ENCODE results near the gene TM4SF5. TPM values are rescaled to one million over a fixed set of nuclear protein-coding genes. Genes with fewer than 3 reads are reported as not detected.
A peak's percentile ranks its signal among the peaks of the same experiment; 100 is the strongest.
"Not testable (repeated sequence)": the region's sequence is repeated elsewhere in the genome, so short reads cannot be mapped to it uniquely, and the experiment has no call there.

Gene TM4SF5
- total RNA-seq, 1 experiment from 2014 or later: not detected

DNA sequence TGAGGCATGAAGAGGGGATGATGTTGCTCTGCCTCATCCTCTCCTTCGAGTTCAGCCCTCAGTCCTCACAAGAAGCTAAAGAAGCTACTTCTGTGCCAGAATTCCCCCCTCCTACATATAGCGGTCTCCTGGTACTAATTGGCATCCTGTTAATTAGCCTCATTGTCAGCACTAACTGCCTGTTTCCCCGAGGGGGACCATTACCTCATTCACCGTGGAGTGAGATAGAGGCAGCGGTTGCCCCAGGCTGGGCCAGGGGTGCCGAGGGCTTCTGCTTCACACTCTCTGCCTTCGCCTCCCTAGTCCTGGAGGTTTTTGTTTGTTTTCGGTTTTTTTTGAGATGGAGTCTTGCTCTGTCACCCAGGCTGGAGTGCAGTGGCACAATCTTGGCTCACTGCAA is 55.7 kb downstream of the TM4SF5 start:
- CTCF ChIA-PET: interaction anchor here (0.5 kb wide), 1 partner anchor 28 kb away, joined by 3 read pairs; no protein-coding TSS in a partner anchor
- no peaks in the 10 kb centered on the region for H3K27me3 Mint-ChIP-seq (ENCODE audit: low read depth)
- no peak for DNase-seq (ENCODE audit: low spot score)
- H3K36me3 Mint-ChIP-seq: no peaks in the 10 kb centered on the region
- POLR2A ChIA-PET: no interaction called here
- H3K27ac Mint-ChIP-seq: no peak overlapping the region
- H3K4me1 Mint-ChIP-seq: no peaks in the 10 kb centered on the region
- no peak for ATAC-seq
- TF ChIP-seq JAZF1 (CRISPR knock-in tag; IDR thresholded peaks at IDR 0.05) (no peak), ETV6 (CRISPR knock-in tag; IDR thresholded peaks at IDR 0.05) (no peak), SP1 (CRISPR knock-in tag; conservative IDR thresholded peaks at IDR 0.05) (no peak), MXD4 (CRISPR knock-in tag; IDR thresholded peaks at IDR 0.05; ENCODE audit: borderline replicate concordance) (no peak), ZNF138 (CRISPR knock-in tag; conservative IDR thresholded peaks at IDR 0.05) (no peak), GTF2I (CRISPR knock-in tag; conservative IDR thresholded peaks at IDR 0.05) (no peak), FOXK1 (CRISPR knock-in tag; IDR thresholded peaks at IDR 0.05) (no peak), TEAD4 (CRISPR knock-in tag; IDR thresholded peaks at IDR 0.05) (no peak), ZNF396 (CRISPR knock-in tag; IDR thresholded peaks at IDR 0.05; ENCODE audit: borderline replicate concordance) (no peak), CBFB (CRISPR knock-in tag; IDR thresholded peaks at IDR 0.05; ENCODE audit: low read depth) (no peak), PRRX2 (CRISPR knock-in tag; IDR thresholded peaks at IDR 0.05) (no peak), TEAD1 (CRISPR knock-in tag; IDR thresholded peaks at IDR 0.05) (no peak)
- TF ChIP-seq, protein P1, sequence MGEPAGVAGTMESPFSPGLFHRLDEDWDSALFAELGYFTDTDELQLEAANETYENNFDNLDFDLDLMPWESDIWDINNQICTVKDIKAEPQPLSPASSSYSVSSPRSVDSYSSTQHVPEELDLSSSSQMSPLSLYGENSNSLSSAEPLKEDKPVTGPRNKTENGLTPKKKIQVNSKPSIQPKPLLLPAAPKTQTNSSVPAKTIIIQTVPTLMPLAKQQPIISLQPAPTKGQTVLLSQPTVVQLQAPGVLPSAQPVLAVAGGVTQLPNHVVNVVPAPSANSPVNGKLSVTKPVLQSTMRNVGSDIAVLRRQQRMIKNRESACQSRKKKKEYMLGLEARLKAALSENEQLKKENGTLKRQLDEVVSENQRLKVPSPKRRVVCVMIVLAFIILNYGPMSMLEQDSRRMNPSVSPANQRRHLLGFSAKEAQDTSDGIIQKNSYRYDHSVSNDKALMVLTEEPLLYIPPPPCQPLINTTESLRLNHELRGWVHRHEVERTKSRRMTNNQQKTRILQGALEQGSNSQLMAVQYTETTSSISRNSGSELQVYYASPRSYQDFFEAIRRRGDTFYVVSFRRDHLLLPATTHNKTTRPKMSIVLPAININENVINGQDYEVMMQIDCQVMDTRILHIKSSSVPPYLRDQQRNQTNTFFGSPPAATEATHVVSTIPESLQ (CRISPR knock-in tag; IDR thresholded peaks at IDR 0.05): no peak
- no peaks in the 10 kb centered on the region for H3K9me3 Mint-ChIP-seq
- H3K4me3 Mint-ChIP-seq: no peak overlapping the region

GRCh38 chr17:4832829-4833177 is 61.1 kb downstream of the TM4SF5 start:
- DNase-seq (ENCODE audit: low spot score); ATAC-seq; POLR2A ChIA-PET; H3K27me3 Mint-ChIP-seq (ENCODE audit: low read depth); H3K9me3 Mint-ChIP-seq; CTCF ChIA-PET; H3K36me3 Mint-ChIP-seq: not testable (repeated sequence)
- peak overlapping the region; percentile 96 for H3K27ac Mint-ChIP-seq
- peaks cover 24% of the 10 kb centered on the region for H3K4me1 Mint-ChIP-seq
- H3K4me3 Mint-ChIP-seq: peak overlapping the region; percentile 82

Other genes with a start within 250 kb of the TM4SF5 start
- 108 to 163 TPM (median 118 TPM) in 3 replicates for gene MYBBP1A, start 216.5 kb upstream of the TM4SF5 start, total RNA-seq (2021)
- gene GGT6, start 211.3 kb upstream of the TM4SF5 start, total RNA-seq (2021): 0.07 to 0.37 TPM (median 0.18 TPM) in 3 replicates
- 2.7 to 3.8 TPM (median 3.8 TPM) in 3 replicates for gene SMTNL2, start 187.4 kb upstream of the TM4SF5 start, total RNA-seq (2021)
- gene ALOX15, start 130.2 kb upstream of the TM4SF5 start, total RNA-seq (2021): 0.32 to 0.82 TPM (median 0.50 TPM) in 3 replicates
- 177 to 218 TPM (median 178 TPM) in 3 replicates for gene PELP1, start 67.7 kb upstream of the TM4SF5 start, total RNA-seq (2021)
- gene ARRB2, start 61.3 kb upstream of the TM4SF5 start, total RNA-seq (2021): 79.7 to 87.8 TPM (median 81.0 TPM) in 3 replicates
- gene MED11, start 40.5 kb upstream of the TM4SF5 start, total RNA-seq (2021): 18.6 to 21.3 TPM (median 21.2 TPM) in 3 replicates
- 0.39 to 0.71 TPM (median 0.63 TPM) in 3 replicates for gene ZMYND15, start 32.1 kb upstream of the TM4SF5 start, total RNA-seq (2021)
- 3.2 to 3.8 TPM (median 3.5 TPM) in 3 replicates for gene CXCL16, start 32.0 kb upstream of the TM4SF5 start, total RNA-seq (2021)
- gene VMO1, start 14.5 kb downstream of the TM4SF5 start, total RNA-seq (2021): 1.2 to 2.1 TPM (median 1.7 TPM) in 3 replicates
- gene GLTPD2, start 17.1 kb downstream of the TM4SF5 start, total RNA-seq (2021): 0.41 to 0.44 TPM in 2 of 3 replicates, not detected in the other
- gene PSMB6, start 24.3 kb downstream of the TM4SF5 start, total RNA-seq (2021): 294 to 305 TPM (median 296 TPM) in 3 replicates
- gene PLD2, start 35.3 kb downstream of the TM4SF5 start, total RNA-seq (2021): 51.3 to 64.9 TPM (median 52.1 TPM) in 3 replicates
- 92.1 to 105 TPM (median 96.2 TPM) in 3 replicates for gene MINK1, start 61.5 kb downstream of the TM4SF5 start, total RNA-seq (2021)
- gene C17orf107, start 127.7 kb downstream of the TM4SF5 start, total RNA-seq (2021): 8.2 to 8.7 TPM (median 8.7 TPM) in 3 replicates
- gene CHRNE, start 131.2 kb downstream of the TM4SF5 start, total RNA-seq (2021): 0.64 to 0.78 TPM (median 0.70 TPM) in 3 replicates
- gene GP1BA, start 160.4 kb downstream of the TM4SF5 start, total RNA-seq (2021): not detected in 3 replicates
- 73.7 to 83.3 TPM (median 76.8 TPM) in 3 replicates for gene SLC25A11, start 168.2 kb downstream of the TM4SF5 start, total RNA-seq (2021)
- 121 to 143 TPM (median 122 TPM) in 3 replicates for gene RNF167, start 168.4 kb downstream of the TM4SF5 start, total RNA-seq (2021)
- gene PFN1, start 176.6 kb downstream of the TM4SF5 start, total RNA-seq (2021): 1,289 to 1,315 TPM (median 1,307 TPM) in 3 replicates
- 30.9 to 40.3 TPM (median 37.7 TPM) in 3 replicates for gene ENO3, start 179.2 kb downstream of the TM4SF5 start, total RNA-seq (2021)
- gene SPAG7, start 195.9 kb downstream of the TM4SF5 start, total RNA-seq (2021): 97.3 to 103 TPM (median 101 TPM) in 3 replicates
- gene CAMTA2, start 215.8 kb downstream of the TM4SF5 start, total RNA-seq (2021): 9.2 to 14.2 TPM (median 12.3 TPM) in 3 replicates
- 0.61 to 1.1 TPM (median 1.1 TPM) in 3 replicates for gene INCA1, start 225.6 kb downstream of the TM4SF5 start, total RNA-seq (2021)
- gene KIF1C, start 226.1 kb downstream of the TM4SF5 start, total RNA-seq (2021): 112 to 130 TPM (median 115 TPM) in 3 replicates

Data from WTC11 (cell line).